GM12874 (cell line): Measurements from ENCODE around the gene DOCK10.

Experiments used
- TF ChIP-seq, protein P1 (sequence below): IDR thresholded peaks from 2 replicates; pipeline ENCODE4 v1.5.1; 2011; ENCODE audit warnings: low read depth, mild to moderate bottlenecking, control low read depth, low read length, moderate library complexity; ENCODE audit not compliant: insufficient read depth

The DOCK10 gene

DNA sequence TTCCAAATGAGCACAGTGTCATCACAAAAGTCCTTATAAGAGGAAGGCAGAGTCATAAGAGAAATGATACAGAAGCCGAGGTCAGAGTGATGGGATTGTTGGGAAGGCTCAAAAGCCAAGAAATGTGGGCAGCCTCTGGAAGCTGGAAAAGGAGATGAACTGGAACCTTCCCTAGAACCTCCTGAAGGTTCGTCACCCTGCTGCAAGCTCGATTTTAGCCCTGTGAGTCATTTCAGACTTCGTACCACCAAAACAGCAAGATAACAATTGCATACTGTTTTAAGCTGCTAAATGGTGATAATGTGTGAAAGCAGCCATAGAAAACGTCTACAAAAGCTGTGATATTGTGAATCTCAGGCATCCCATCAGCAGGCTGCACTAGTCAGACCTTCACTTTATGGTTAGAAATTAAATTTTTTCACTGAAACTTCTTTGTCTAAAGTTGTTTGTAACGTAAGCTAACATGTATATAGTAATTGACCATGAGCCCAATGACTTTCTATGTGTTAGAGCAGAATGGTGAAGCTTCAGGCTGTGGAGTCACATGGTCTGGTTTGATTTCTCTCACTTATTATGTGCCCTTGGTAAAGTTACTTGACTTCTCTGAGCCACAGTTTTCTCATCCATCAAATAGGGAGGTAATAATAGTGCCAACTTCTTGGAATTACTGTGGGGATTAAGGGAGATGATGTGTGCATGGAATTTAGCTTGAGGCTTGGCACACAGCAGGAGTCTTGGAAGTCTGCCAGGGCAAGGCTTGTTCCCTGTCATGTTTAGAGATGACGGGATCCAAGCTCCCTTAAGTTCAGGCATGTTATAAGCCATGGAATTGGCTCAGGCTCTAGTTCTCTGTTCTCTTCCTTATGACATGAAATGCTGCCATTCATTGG lies 194.1 kb downstream of the DOCK10 start:
- TF ChIP-seq, protein P1, sequence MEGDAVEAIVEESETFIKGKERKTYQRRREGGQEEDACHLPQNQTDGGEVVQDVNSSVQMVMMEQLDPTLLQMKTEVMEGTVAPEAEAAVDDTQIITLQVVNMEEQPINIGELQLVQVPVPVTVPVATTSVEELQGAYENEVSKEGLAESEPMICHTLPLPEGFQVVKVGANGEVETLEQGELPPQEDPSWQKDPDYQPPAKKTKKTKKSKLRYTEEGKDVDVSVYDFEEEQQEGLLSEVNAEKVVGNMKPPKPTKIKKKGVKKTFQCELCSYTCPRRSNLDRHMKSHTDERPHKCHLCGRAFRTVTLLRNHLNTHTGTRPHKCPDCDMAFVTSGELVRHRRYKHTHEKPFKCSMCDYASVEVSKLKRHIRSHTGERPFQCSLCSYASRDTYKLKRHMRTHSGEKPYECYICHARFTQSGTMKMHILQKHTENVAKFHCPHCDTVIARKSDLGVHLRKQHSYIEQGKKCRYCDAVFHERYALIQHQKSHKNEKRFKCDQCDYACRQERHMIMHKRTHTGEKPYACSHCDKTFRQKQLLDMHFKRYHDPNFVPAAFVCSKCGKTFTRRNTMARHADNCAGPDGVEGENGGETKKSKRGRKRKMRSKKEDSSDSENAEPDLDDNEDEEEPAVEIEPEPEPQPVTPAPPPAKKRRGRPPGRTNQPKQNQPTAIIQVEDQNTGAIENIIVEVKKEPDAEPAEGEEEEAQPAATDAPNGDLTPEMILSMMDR = no peak

DNA sequence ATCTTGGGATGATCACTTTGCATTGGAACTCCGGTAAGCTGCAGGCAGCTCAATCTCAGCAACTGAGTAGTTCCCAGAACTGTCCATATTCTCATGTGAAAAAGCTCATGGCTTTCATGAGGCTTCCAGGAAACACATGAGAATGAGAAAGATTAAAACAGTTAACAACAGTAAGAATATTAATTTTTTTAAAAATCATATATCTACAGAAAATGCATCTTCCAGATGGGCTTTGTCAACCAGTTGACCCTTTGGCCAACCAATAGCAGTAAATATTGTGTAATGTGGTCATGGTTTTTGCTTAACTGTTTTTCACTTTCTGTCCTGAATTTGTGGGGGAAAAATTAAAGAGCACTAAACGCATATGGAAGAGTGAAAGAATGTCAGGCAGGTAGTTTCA lies 194.9 kb downstream of the DOCK10 start:
- TF ChIP-seq, protein P1 = no peak

DNA sequence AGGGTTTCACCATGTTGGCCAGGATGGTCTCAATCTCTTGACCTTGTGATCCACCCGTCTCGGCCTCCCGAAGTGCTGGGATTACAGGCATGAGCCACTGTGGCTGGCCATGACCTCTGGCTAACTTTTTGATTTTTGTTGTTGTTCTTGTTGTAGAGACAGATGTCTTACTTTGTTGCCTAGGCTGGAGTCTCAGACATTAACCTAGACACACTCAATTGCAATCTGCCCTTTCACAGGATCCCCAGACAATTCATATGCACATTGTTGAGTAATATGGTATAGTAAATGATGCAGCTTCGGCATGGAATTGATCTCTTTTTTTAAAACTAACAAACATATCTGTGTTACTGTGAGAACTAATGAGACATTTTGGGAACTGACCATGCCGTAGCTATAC lies 195.6 kb downstream of the DOCK10 start:
- TF ChIP-seq, protein P1 = no peak

DNA sequence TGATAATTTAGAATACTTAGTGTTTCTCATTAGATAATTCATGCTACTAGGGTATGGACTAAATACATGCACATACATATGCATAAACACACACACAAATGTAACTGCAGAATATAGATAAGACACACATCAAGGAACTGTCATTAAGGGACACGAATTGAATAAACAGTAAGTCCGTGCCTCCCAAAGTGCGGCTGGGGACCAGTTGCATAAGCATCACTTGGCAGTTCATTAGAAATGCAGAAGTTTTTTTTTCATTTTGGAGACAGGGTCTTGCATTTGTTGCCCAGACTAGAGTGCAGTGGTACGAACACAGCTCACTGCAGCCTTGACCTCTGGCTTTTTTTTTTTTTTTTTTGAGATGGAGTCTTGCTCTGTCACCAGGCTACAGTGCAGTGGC lies 196.1 kb downstream of the DOCK10 start:
- TF ChIP-seq, protein P1 = no peak

DNA sequence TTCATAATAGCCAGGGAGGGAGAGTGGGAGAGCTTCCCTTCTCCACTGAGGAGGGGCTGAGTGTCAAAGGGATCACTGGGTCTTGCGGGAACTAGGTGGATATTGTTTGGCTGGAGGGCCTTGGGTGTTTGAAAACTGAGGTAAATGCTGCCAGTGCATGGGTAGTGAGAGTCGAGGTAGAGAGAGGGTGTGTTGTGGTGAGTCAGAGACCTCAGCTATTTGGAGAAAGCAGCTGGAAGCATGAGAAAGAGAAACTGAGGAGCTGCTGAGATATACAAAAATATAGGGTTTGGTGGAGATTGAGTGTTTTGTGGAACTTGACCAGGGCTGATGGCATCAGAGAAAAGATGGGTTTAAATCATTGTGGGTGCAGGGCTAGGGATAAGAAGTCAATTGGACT lies 199.1 kb downstream of the DOCK10 start:
- TF ChIP-seq, protein P1 = no peak

DNA sequence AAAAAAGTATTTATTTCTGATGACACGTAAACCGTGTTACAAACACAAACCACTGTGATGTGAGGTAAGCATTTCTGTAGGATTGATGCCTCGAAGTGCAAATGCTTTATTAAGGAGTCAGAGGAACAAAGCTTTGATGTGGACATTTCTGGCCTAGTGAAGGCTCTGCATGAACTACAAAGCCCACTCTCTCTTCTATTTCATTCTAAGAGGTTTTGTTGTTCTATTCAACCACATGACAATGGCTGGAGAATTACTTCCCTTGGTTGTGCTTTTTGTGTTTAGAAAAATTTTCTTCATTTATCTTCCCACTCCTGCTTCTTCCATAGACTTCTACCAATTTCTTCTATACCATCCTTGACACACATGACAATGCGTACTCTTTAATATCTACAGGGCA lies 200.4 kb downstream of the DOCK10 start:
- TF ChIP-seq, protein P1 = no peak

DNA sequence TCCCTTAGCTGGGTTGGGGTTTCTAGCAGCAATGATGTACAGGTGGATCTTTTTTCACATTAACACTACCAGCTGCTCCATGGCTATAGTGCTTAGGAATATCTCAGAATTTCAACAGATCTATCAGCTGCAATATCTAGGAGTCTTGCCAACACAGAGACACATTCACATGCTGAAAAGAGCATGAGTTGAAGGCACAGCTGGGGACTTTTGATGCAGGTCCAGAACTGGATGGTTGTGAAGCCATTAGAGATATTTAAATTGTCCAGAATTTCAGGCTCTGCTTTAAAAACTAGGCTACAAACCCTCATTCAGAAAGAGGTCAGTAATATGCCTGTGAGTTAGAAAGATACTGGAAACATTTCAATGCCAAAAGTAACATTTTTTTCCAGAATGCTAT lies 203.9 kb downstream of the DOCK10 start:
- TF ChIP-seq, protein P1 = no peak
